ENCODE data around the gene PFKL.
"Not testable (repeated sequence)": the region's sequence is repeated elsewhere in the genome, so short reads cannot be mapped to it uniquely, and the experiment has no call there.

Gene PFKL

GRCh38 chr21:44327603-44327974 lies 27.7 kb downstream of the PFKL start:
- no peak for DNase-seq (ENCODE audit: low spot score)

GRCh38 chr21:44328242-44328895 lies 28.5 kb downstream of the PFKL start:
- no peak for DNase-seq (ENCODE audit: low spot score)

DNA sequence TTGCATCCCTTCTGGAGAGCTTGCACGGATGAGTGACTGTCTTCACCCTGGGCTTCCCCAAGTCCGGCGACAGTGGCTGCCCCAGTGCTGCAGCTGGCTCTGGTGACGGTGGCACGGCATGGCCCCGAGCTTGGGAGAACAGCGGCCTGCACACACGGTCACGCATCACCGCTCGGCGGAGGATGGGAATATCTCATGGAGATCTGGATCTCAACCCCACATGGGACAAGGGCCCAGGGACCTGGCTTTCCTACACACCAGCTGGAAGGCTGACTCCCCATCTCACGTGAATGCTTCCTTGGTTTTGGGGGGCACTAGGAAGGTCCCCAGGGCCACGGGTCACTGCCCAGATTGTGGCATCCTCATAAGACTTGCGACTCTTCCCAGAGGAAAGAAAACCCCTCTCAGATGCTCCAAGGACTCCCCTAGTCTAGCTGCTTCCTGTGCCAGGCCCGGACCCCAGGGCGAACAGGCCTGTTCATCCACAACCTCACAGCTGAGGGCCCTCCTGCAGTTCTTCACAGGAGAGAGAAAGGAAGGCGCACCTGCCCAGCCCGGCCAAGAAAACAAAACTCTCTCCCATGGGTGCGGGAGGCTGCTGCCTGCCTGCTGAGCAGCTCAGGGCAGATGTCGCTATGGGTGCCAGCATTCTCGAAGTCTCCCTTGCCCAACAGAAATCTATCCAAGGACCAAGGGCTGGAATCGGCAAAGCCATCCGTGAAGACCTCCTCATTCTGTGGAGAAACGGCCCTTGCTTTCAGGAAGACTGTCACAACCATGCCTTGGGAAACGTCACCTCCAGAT lies 29.4 kb downstream of the PFKL start:
- DNase-seq (ENCODE audit: low spot score), result no peak

- no peak for DNase-seq (ENCODE audit: low spot score)
These were observed 30.3 kb downstream of the PFKL start for GRCh38 chr21:44329971-44330681.

DNA sequence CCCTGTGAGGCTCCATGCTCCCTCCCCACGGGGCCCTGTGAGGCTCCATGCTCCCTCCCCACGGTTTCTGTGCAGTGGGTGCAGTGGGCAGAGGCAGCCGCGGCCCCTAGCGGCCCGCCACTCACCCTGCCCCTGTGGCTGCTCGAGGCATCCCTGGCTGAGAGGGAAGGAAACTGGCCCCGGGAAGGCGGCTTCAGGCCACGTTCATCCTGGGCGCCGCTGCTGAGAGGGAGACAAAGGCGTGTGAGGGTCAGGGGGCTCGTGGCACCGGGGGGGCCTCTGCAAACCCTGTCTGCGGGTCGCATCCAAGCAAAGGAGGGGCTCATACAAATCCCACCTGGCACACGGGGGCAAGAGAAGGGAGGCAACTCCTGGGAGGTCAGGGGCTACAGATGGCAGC lies 30.8 kb downstream of the PFKL start:
- DNase-seq (ENCODE audit: low spot score), result no peak

DNA sequence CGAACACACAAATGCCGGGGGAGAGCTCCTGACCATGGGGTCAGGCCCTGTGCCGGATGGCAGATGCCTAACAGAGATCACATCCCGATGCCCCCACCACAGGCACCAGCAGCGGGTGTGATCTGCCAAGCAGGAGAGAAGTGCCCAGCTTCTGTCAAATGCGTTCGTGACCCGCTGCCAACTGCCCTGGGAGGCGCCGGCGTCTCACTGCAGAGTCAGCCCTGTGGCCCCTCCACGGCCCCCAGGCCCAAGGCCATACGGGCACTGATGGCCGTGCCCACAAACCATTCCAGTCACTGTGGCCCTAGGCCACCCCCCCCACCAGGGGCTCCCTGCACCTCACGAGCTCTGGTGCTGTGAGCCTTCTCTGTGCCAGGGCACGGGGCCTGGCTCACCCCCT lies 31.4 kb downstream of the PFKL start:
- DNase-seq (ENCODE audit: low spot score), result no peak

- DNase-seq (ENCODE audit: low spot score), result no peak
These were observed 31.9 kb downstream of the PFKL start for GRCh38 chr21:44331650-44332307.

DNA sequence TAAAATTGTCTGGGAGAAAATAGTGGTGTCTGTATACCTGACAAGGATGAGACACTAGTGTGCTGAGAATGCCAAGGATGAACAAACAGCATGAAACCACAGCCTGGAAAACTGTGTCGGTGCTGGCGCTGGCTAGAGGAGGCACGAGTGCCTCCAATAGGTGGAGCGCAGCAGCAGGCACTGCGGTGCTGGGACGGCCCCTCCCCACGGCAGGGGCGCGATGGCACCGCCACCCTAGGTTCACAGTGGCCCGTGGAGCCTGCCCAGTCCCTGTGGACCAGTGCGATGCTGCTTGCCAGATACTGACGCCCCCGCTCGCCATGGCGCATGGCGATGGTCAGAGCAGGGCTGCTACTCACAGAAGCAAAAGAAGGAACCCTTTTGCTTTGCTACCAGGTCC lies 32.5 kb downstream of the PFKL start:
- DNase-seq (ENCODE audit: low spot score), result no peak

GRCh38 chr21:44332965-44333364 lies 33.1 kb downstream of the PFKL start:
- DNase-seq (ENCODE audit: low spot score), result no peak

GRCh38 chr21:44333509-44334328 lies 33.9 kb downstream of the PFKL start:
- DNase-seq (ENCODE audit: low spot score), result no peak

GRCh38 chr21:44334329-44335030 lies 34.6 kb downstream of the PFKL start:
- DNase-seq (ENCODE audit: low spot score), result no peak

- no peak for DNase-seq (ENCODE audit: low spot score)
These were observed 35.6 kb downstream of the PFKL start for GRCh38 chr21:44335266-44336059.

GRCh38 chr21:44337449-44337848 lies 37.6 kb downstream of the PFKL start:
- DNase-seq (ENCODE audit: low spot score), result no peak

DNA sequence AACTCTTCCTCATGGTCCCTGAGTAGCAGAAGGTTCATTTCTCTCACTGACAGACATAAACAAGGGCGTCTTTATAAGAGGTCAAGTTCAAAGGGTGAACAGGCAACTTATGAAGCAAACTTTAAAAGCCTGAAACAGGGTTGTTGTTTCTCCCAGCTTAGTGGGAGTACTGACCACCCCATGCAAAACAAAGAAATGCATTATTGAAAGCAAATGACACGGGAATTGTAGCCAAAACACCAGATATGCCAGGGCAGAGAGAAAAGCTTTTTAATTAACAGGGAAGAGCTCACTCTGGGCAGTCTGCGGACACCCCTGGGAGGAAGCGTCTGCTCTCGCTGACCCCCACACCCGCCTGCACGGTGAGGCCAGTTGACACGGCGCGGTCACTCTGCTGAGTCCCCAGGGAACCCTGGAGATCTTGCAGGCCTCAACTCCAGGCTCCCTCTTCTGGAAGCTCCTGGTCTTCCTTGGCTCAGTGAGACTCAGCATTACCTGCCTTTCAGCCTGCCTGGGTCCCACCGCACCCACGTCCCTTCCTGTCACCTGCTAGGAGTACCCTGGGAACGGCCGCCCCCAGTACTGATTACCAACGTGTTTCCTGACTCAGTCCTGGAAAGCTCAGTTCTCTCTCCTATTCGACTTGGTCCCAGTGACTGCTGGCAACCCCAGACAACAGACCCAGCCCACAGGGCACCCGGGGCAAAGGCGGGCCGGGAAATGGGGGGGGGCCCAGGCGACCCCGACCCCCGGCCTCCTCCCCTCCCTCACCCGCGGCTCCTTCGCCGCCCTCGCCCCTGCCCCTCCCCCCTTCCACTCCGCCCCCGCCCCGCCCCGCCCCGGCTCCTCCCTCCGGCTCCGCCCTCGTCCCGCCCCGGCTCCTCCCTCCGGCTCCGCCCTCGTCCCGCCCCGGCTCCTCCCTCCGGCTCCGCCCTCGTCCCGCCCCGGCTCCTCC lies 38.4 kb downstream of the PFKL start:
- peak; percentile 78 for DNase-seq (ENCODE audit: low spot score)

GRCh38 chr21:44338971-44339910 lies 39.4 kb downstream of the PFKL start, which contains the start of gene CFAP410:
TSS of gene CFAP410 (minus strand) at chr21:44339390. CDS start at chr21:44339194, 196 bp downstream.
- DNase-seq (ENCODE audit: low spot score), result peak; percentile 97

- not testable (repeated sequence) for DNase-seq (ENCODE audit: low spot score)
These were observed 42.0 kb downstream of the PFKL start for GRCh38 chr21:44341726-44342458.

DNA sequence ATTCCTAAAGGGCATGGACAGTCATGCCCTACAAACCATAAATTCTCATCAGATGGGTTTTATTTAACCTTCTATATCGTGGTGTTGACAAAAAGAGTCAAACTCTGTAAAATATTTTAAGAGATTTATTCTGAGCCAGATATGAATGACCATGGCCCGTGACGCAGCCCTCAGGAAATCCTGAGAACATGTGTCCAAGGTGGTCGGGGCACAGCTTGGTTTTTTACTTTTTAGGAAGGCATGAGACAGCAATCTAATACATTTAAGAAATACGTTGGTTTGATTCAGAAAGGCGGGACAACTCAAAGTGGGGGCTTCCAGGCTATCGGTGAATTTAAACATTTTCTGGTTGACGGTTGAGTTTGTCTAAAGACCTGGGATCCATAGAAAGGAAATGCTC lies 43.1 kb downstream of the PFKL start:
- DNase-seq (ENCODE audit: low spot score), result not testable (repeated sequence)
